ENCODE results near the gene MED16.

Gene MED16

GRCh38 chr19:939439-939838 lies 46.5 kb upstream of the MED16 start:
- TF ChIP-seq CTCF (IDR thresholded peaks at IDR 0.05; ENCODE audit: low read length) (no peak), EZH2 (IDR thresholded peaks at IDR 0.05; ENCODE audit: borderline replicate concordance, low read length) (no peak)
- no peaks in the 10 kb centered on the region for H3F3A ChIP-seq (ENCODE audit: insufficient read depth, low read length)
- no peaks in the 10 kb centered on the region for H3K36me3 ChIP-seq (ENCODE audit: insufficient read depth, low read length)
- H3K27me3 ChIP-seq (ENCODE audit: insufficient read depth, low read length): peaks cover 32% of the 10 kb centered on the region; the same call in 1 of the 2 replicates
- 0 out of 2 replicates have a peak, but pooled peaks cover 2% of the 10 kb centered on the region for H3K9me3 ChIP-seq (ENCODE audit: low read length)
- H4K20me1 ChIP-seq (ENCODE audit: insufficient read depth, low read length): no peaks in the 10 kb centered on the region
- H3K9ac ChIP-seq (ENCODE audit: low read length): no peak overlapping the region
- H3K4me3 ChIP-seq (ENCODE audit: low read depth, low read length, poor library complexity, severe bottlenecking): no peak overlapping the region
- no peak overlapping the region for H3K27ac ChIP-seq (ENCODE audit: low read depth, low read length, poor library complexity, severe bottlenecking)
- H3K9me2 ChIP-seq (ENCODE audit: low read depth, low read length): no peaks in the 10 kb centered on the region
- H2AFZ ChIP-seq (ENCODE audit: low read length): no peak overlapping the region
- no peaks in the 10 kb centered on the region for H3K4me1 ChIP-seq (ENCODE audit: insufficient read depth, low read length, severe bottlenecking)
- H3K79me2 ChIP-seq (ENCODE audit: insufficient read depth, low read length): no peaks in the 10 kb centered on the region
- H3K4me2 ChIP-seq (ENCODE audit: low read length): no peak overlapping the region

- Histone ChIP-seq H2AFZ (ENCODE audit: low read length) (no peak overlapping the region), H3F3A (ENCODE audit: insufficient read depth, low read length) (no peaks in the 10 kb centered on the region), H3K27ac (ENCODE audit: low read depth, low read length, poor library complexity, severe bottlenecking) (no peak overlapping the region), H3K79me2 (ENCODE audit: insufficient read depth, low read length) (no peaks in the 10 kb centered on the region), H3K36me3 (ENCODE audit: insufficient read depth, low read length) (no peaks in the 10 kb centered on the region), H3K9me2 (ENCODE audit: low read depth, low read length) (no peaks in the 10 kb centered on the region), H3K4me1 (ENCODE audit: insufficient read depth, low read length, severe bottlenecking) (no peaks in the 10 kb centered on the region), H4K20me1 (ENCODE audit: insufficient read depth, low read length) (no peaks in the 10 kb centered on the region), H3K27me3 (ENCODE audit: insufficient read depth, low read length) (peaks cover 26% of the 10 kb centered on the region; the same call in 1 of the 2 replicates), H3K9ac (ENCODE audit: low read length) (no peak overlapping the region), H3K4me3 (ENCODE audit: low read depth, low read length, poor library complexity, severe bottlenecking) (no peak overlapping the region), H3K4me2 (ENCODE audit: low read length) (no peak overlapping the region), H3K9me3 (ENCODE audit: low read length) (0 out of 2 replicates have a peak, but pooled peaks cover 2% of the 10 kb centered on the region)
- TF ChIP-seq CTCF (IDR thresholded peaks at IDR 0.05; ENCODE audit: low read length) (no peak), EZH2 (IDR thresholded peaks at IDR 0.05; ENCODE audit: borderline replicate concordance, low read length) (no peak)
Measured at GRCh38 chr19:938233-938923, 45.4 kb upstream of the MED16 start.

- H3K4me3 ChIP-seq (ENCODE audit: low read depth, low read length, poor library complexity, severe bottlenecking): no peak overlapping the region
- H3K79me2 ChIP-seq (ENCODE audit: insufficient read depth, low read length): no peaks in the 10 kb centered on the region
- H3K36me3 ChIP-seq (ENCODE audit: insufficient read depth, low read length): no peaks in the 10 kb centered on the region
Measured at GRCh38 chr19:937259-937694, 44.3 kb upstream of the MED16 start.

More at GRCh38 chr19:937259-937694, 44.3 kb upstream of the MED16 start:
- Histone ChIP-seq H3K9me3 (ENCODE audit: low read length) (0 out of 2 replicates have a peak, but pooled peaks cover 2% of the 10 kb centered on the region), H3K9ac (ENCODE audit: low read length) (no peak overlapping the region), H4K20me1 (ENCODE audit: insufficient read depth, low read length) (no peaks in the 10 kb centered on the region), H3K9me2 (ENCODE audit: low read depth, low read length) (no peaks in the 10 kb centered on the region), H3K27ac (ENCODE audit: low read depth, low read length, poor library complexity, severe bottlenecking) (no peak overlapping the region), H3K4me1 (ENCODE audit: insufficient read depth, low read length, severe bottlenecking) (no peaks in the 10 kb centered on the region), H3F3A (ENCODE audit: insufficient read depth, low read length) (no peaks in the 10 kb centered on the region), H2AFZ (ENCODE audit: low read length) (no peak overlapping the region), H3K4me2 (ENCODE audit: low read length) (no peak overlapping the region), H3K27me3 (ENCODE audit: insufficient read depth, low read length) (peaks cover 29% of the 10 kb centered on the region; the same call in 1 of the 2 replicates)
- no peak for TF ChIP-seq CTCF (IDR thresholded peaks at IDR 0.05; ENCODE audit: low read length)
- TF ChIP-seq EZH2 (IDR thresholded peaks at IDR 0.05; ENCODE audit: borderline replicate concordance, low read length): no peak
